ENCODE data around the gene TUBA8.
A peak's percentile ranks its signal among the peaks of the same experiment; 100 is the strongest.

Gene TUBA8

GRCh38 chr22:18078329-18079041 is 32.1 kb upstream of the TUBA8 start:
- DNase-seq (ENCODE audit: low spot score) = no peak
- TF ChIP-seq CTCF (IDR thresholded peaks at IDR 0.05) = no peak
- Histone ChIP-seq H3K4me3 (peak overlapping the region; percentile 74), H3K27ac (peak overlapping the region; percentile 72 to 79)

GRCh38 chr22:18079706-18080233 is 30.8 kb upstream of the TUBA8 start:
- H3K27ac ChIP-seq = no peak overlapping the region
- no peak overlapping the region for H3K4me3 ChIP-seq
- no peak for TF ChIP-seq CTCF (IDR thresholded peaks at IDR 0.05)
- no peak for DNase-seq (ENCODE audit: low spot score)

GRCh38 chr22:18081416-18081815 is 29.2 kb upstream of the TUBA8 start:
- TF ChIP-seq CTCF (IDR thresholded peaks at IDR 0.05) = no peak
- H3K4me3 ChIP-seq = no peak overlapping the region
- no peak for DNase-seq (ENCODE audit: low spot score)
- H3K27ac ChIP-seq = no peak overlapping the region

DNA sequence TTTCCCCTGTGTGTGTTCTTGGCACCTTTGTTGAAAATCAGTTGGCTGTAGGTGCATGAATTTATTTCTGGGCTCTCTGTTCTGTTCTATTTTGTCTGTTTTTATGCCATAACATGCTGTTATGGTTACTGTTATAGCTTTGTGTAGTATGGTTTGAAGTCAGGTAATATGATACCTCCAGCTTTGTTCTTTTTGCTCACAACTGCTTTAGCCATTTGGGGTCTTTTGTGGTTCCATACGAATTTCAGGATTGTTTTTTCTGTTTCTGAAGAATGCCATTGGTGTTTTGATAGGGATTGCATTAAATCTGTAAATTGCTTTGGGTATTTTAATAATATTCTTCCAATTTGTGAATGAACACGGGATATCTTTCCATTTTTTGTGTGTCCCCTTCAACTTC is 28.1 kb upstream of the TUBA8 start:
- Histone ChIP-seq H3K4me3 (no peak overlapping the region), H3K27ac (no peak overlapping the region)
- DNase-seq (ENCODE audit: low spot score) = no peak

DNA sequence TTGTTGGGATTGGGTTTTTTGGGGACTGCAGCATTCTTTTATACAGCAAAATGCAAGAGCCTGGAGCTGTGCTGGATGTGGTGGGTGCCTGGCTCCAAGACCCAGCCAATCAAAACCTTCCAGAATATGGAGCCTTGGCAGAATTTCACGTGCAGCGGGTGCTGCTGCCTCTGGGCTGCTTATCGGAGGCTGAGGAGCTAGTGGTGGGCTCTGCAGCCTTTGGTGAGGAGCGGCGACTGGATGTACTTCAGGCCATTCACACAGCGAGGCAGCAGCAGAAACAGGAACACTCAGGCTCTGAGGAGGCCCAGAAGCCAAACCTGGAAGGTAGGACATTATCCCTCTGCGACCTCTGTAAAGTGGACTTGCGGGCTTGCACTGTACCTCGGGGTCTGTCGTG is 27.2 kb upstream of the TUBA8 start:
- Histone ChIP-seq H3K4me3 (no peak overlapping the region), H3K27ac (no peak overlapping the region)
- DNase-seq (ENCODE audit: low spot score) = no peak
- TF ChIP-seq CTCF (IDR thresholded peaks at IDR 0.05) = no peak

More for the DNA sequence above, 28.1 kb upstream of the TUBA8 start:
- no peak for TF ChIP-seq CTCF (IDR thresholded peaks at IDR 0.05)

- TF ChIP-seq CTCF (IDR thresholded peaks at IDR 0.05) = no peak
- Histone ChIP-seq H3K27ac (no peak overlapping the region), H3K4me3 (no peak overlapping the region)
- no peak for DNase-seq (ENCODE audit: low spot score)
Observed at GRCh38 chr22:18085188-18085587, 25.4 kb upstream of the TUBA8 start.

- Histone ChIP-seq H3K27ac (no peak overlapping the region), H3K4me3 (no peak overlapping the region)
- no peak for DNase-seq (ENCODE audit: low spot score)
- no peak for TF ChIP-seq CTCF (IDR thresholded peaks at IDR 0.05)
Observed at GRCh38 chr22:18087350-18087855, 23.2 kb upstream of the TUBA8 start.

All from coronary artery (tissue), 2 donors.